Right cardiac atrium (tissue), 5 donors: ENCODE results near the gene TSPAN3. TPM values are rescaled to one million over a fixed set of nuclear protein-coding genes. Genes with fewer than 3 reads are reported as not detected.

Experiments
- polyA plus RNA-seq: library from polyadenylated mRNA; stranded (reverse); fragments of 200-250 nt; gene quantifications from one replicate; pipeline ENCODE4 v1.2.3, GENCODE V29; 2013
- total RNA-seq, 4 donors: library from RNA; stranded (reverse); fragmentation: NEBNext Ultra II Directional; extraction: Animal tissue kit (Norgen Biotek cat#: 25700); gene quantifications; one replicate each; pipeline ENCODE4 v1.2.1, GENCODE V29; 2021
- donor health status: healthy with polysubstance abuse.
- donor health status: DM: no; HTN: yes; CAD: no.
- donor health status: DM: no; HTN: no; CAD: no.
- donor health status: DM: no; HTN: yes; CAD: no; lungs with severe emphysema.
- donor health status: DM: yes; HTN: yes; CAD: no.

Gene TSPAN3
- total and polyA plus RNA-seq, 5 donors: 124 to 135 (median 128) TPM

Other genes with a start within 250 kb of the TSPAN3 start
- gene SCAPER, start 165.8 kb downstream of the TSPAN3 start, total RNA-seq: 10 to 100 TPM; 35.9 to 43.5 (median 37.7) TPM
- gene SCAPER, start 165.8 kb downstream of the TSPAN3 start, polyA plus RNA-seq: 16.3 TPM
- gene RCN2, start 139.4 kb downstream of the TSPAN3 start, total RNA-seq: 10 to 100 TPM; 25.1 to 36.0 (median 29.5) TPM
- gene RCN2, start 139.4 kb downstream of the TSPAN3 start, polyA plus RNA-seq: 31.7 TPM
- gene PSTPIP1, start 76.0 kb downstream of the TSPAN3 start, total RNA-seq: 1 to 10 TPM; 2.9 to 6.0 (median 5.5) TPM
- gene PSTPIP1, start 76.0 kb downstream of the TSPAN3 start, polyA plus RNA-seq: 1.9 TPM